HCT116 (cell line): ENCODE data around the gene TNNI3. TPM values are rescaled to one million over a fixed set of nuclear protein-coding genes. Genes with fewer than 3 reads are reported as not detected.
A peak's percentile ranks its signal among the peaks of the same experiment; 100 is the strongest.

Source experiments
- ATAC-seq: fragments of 200-7000 bp; cut with Tn5 transposase; 2 replicates; pipeline ENCODE4 v1.9.1; 2020; ENCODE audit warnings: mild to moderate bottlenecking, moderate library complexity
- BruUV-seq: library from RNA; stranded (reverse); fragments of 400-500 nt; replicated peaks from 2 replicates; lab custom pipeline; 2021; lab: Mats Ljungman, UMichigan
- CTCF ChIA-PET: fragments of 300-600 bp; sonication (Branson Sonifier 250); formaldehyde crosslinking; loops from one replicate; lab custom pipeline; 2021; ENCODE audit warnings: antibody characterized with exemption; lab: Charles Lee
- POLR2A ChIA-PET: fragments of 300-600, 350-600 bp; sonication (Branson Sonifier 250); formaldehyde crosslinking; loops from one replicate; lab custom pipeline; 2021; ENCODE audit warnings: antibody characterized with exemption; lab: Charles Lee
- RAD21 ChIA-PET, 2 experiments: fragments of 300-600 bp; sonication (Branson Sonifier 250); formaldehyde crosslinking; loops; one replicate each; lab custom pipeline; 2023; ENCODE audit warnings: low total read pairs in 2 of 2; ENCODE audit not compliant: uncharacterized antibody in 2 of 2, unreplicated experiment in 2 of 2, low non-redundant PET in 1 of 2; lab: Charles Lee
- DNase-seq: peaks from one replicate; pipeline ENCODE4 v3.0.0-alpha.2; 2010; ENCODE audit warnings: low read depth, low spot score
- H2AFZ ChIP-seq: fragments of 200-600 bp; shearing (Covaris generic), sonication (generic); 2 replicates; pipeline ENCODE4 v1.6.1; 2017; ENCODE audit warnings: low read depth, mixed run types, mixed read lengths, antibody characterized with exemption, low read length; ENCODE audit not compliant: poor library complexity, severe bottlenecking
- H3K27ac ChIP-seq: 2 replicates; pipeline ENCODE4 v1.5.1; 2012; ENCODE audit warnings: low read depth, low read length
- H3K27me3 ChIP-seq: fragments of 200-600 bp; sonication (generic); 2 replicates; pipeline ENCODE4 v1.6.1; 2016; ENCODE audit warnings: mixed run types, low read length, mixed read lengths; ENCODE audit not compliant: insufficient read depth
- H3K36me3 ChIP-seq, 2 experiments: fragments of 200-500 bp in 1 of 2; fragments of 200-600 bp in 1 of 2; sonication (Bioruptor generic) in 1 of 2; sonication (generic) in 1 of 2; 2 replicates each; pipeline versions ENCODE4 v1.5.1 to v1.6.1; 2014 to 2016; ENCODE audit warnings: low read length in 2 of 2, inconsistent platforms in 1 of 2, mixed read lengths in 1 of 2, mixed run types in 1 of 2; ENCODE audit not compliant: insufficient read depth in 2 of 2, control insufficient read depth in 1 of 2
- H3K4me1 ChIP-seq, 2 experiments: fragments of 200-600 bp in 1 of 2; sonication (generic) in 1 of 2; 2 replicates each; pipeline versions ENCODE4 v1.5.1 to v1.6.1; 2012 to 2017; ENCODE audit warnings: low read length in 2 of 2, inconsistent platforms in 1 of 2, mild to moderate bottlenecking in 1 of 2, mixed read lengths in 1 of 2, mixed run types in 1 of 2, moderate library complexity in 1 of 2; ENCODE audit not compliant: insufficient read depth in 2 of 2, control insufficient read depth in 1 of 2
- H3K4me2 ChIP-seq: fragments of 200-600 bp; sonication (generic); 2 replicates; pipeline ENCODE4 v1.6.1; 2017; ENCODE audit warnings: mixed run types, low read length, mixed read lengths
- H3K4me3 ChIP-seq, 2 experiments: fragments of 200-600 bp in 1 of 2; sonication (generic) in 1 of 2; replicated peaks in 1 of 2; 2 replicates each; pipeline ENCODE4 v1.5.1; 2011 to 2016; ENCODE audit warnings: low read length in 2 of 2, control low read depth in 1 of 2, low read depth in 1 of 2, mild to moderate bottlenecking in 1 of 2, mixed read lengths in 1 of 2, mixed run types in 1 of 2
- H3K79me2 ChIP-seq: fragments of 200-600 bp; sonication (generic); 2 replicates; pipeline ENCODE4 v1.6.1; 2017; ENCODE audit warnings: mild to moderate bottlenecking, mixed run types, low read length, moderate library complexity, mixed read lengths; ENCODE audit not compliant: insufficient read depth
- H3K9ac ChIP-seq: fragments of 200-600 bp; sonication (generic); 2 replicates; pipeline ENCODE4 v1.6.1; 2016; ENCODE audit warnings: low read length, mixed read lengths
- H3K9me2 ChIP-seq: fragments of 200-600 bp; sonication (generic), shearing (Covaris generic); 2 replicates; pipeline ENCODE4 v1.6.1; 2017; ENCODE audit warnings: mixed run types, mild to moderate bottlenecking, moderate library complexity; ENCODE audit not compliant: insufficient read depth
- H3K9me3 ChIP-seq, 2 experiments: fragments of 200-500 bp in 1 of 2; fragments of 200-600 bp in 1 of 2; sonication (Bioruptor generic) in 1 of 2; sonication (generic) in 1 of 2; 2 replicates each; pipeline ENCODE4 v1.6.1; 2014 to 2017; ENCODE audit warnings: low read length in 2 of 2, mixed read lengths in 2 of 2, inconsistent platforms in 1 of 2, low read depth in 1 of 2, mild to moderate bottlenecking in 1 of 2, mixed run types in 1 of 2, moderate library complexity in 1 of 2; ENCODE audit not compliant: control insufficient read depth in 1 of 2, insufficient read depth in 1 of 2
- H4K20me1 ChIP-seq: fragments of 200-600 bp; sonication (generic), shearing (Covaris generic); 2 replicates; pipeline ENCODE4 v1.6.1; 2017; ENCODE audit warnings: mixed run types, mild to moderate bottlenecking, moderate library complexity; ENCODE audit not compliant: insufficient read depth
- EGR1 ChIP-seq: IDR thresholded peaks from 2 replicates; pipeline ENCODE4 v1.6.1; 2012; ENCODE audit warnings: low read depth
- FOSL1 ChIP-seq: IDR thresholded peaks from 2 replicates; pipeline ENCODE4 v1.6.1; 2012; ENCODE audit warnings: low read depth
- POLR2A ChIP-seq: IDR thresholded peaks from 2 replicates; pipeline ENCODE4 v1.7.0; 2011; ENCODE audit warnings: borderline replicate concordance; ENCODE audit not compliant: insufficient read depth, insufficient read length; ENCODE audit errors: extremely low read depth
- POLR2AphosphoS5 ChIP-seq: IDR thresholded peaks from 2 replicates; pipeline ENCODE4 v1.6.1; 2011; ENCODE audit warnings: mild to moderate bottlenecking, low read depth, low read length, moderate library complexity
- SP1 ChIP-seq: IDR thresholded peaks from 2 replicates; pipeline ENCODE4 v1.6.1; 2012; ENCODE audit warnings: low read depth
- TCF7L2 ChIP-seq: IDR thresholded peaks from 2 replicates; pipeline ENCODE4 v1.7.0; 2011; ENCODE audit warnings: borderline replicate concordance, inconsistent platforms; ENCODE audit not compliant: insufficient read depth, insufficient read length; ENCODE audit errors: extremely low read depth
- ZBTB33 ChIP-seq: IDR thresholded peaks from 2 replicates; pipeline ENCODE4 v1.6.1; 2011; ENCODE audit warnings: mild to moderate bottlenecking, low read length, moderate library complexity; ENCODE audit not compliant: insufficient replicate concordance; ENCODE audit errors: extremely low read depth
- ZNF274 ChIP-seq: fragments of 200-500 bp; sonication (Bioruptor generic); IDR thresholded peaks from 2 replicates; pipeline ENCODE4 v1.6.1; 2014; ENCODE audit warnings: mild to moderate bottlenecking, low read depth, low read length, inconsistent platforms
- intact Hi-C: fragments of 100-400 bp; cut with micrococcal nuclease; formaldehyde crosslinking; loops from 2 replicates; pipeline ENCODE4 v1.10.0; 2022
- total RNA-seq: library from RNA; stranded (reverse); gene quantifications from one replicate; pipeline ENCODE4 v1.2.1, GENCODE V29; 2021; ENCODE audit not compliant: unreplicated experiment
- TF ChIP-seq, protein P1 (sequence below): IDR thresholded peaks from 2 replicates; pipeline ENCODE4 v1.6.1; 2012
- TF ChIP-seq, protein P2 (sequence below), 3 experiments: fragments of 200-600 bp in 1 of 3; sonication (generic) in 1 of 3; IDR thresholded peaks in 2 of 3; conservative IDR thresholded peaks in 1 of 3; 2 replicates each; pipeline ENCODE4 v1.5.1; 2012 to 2017; ENCODE audit warnings: low read depth in 2 of 3, low read length in 2 of 3, antibody characterized with exemption in 1 of 3, borderline replicate concordance in 1 of 3, control low read depth in 1 of 3, mild to moderate bottlenecking in 1 of 3, mixed read lengths in 1 of 3, mixed run types in 1 of 3, moderate library complexity in 1 of 3; ENCODE audit not compliant: insufficient read depth in 1 of 3

TNNI3 gene
- total RNA-seq, 1 experiment from 2014 or later: 42.1 TPM

DNA sequence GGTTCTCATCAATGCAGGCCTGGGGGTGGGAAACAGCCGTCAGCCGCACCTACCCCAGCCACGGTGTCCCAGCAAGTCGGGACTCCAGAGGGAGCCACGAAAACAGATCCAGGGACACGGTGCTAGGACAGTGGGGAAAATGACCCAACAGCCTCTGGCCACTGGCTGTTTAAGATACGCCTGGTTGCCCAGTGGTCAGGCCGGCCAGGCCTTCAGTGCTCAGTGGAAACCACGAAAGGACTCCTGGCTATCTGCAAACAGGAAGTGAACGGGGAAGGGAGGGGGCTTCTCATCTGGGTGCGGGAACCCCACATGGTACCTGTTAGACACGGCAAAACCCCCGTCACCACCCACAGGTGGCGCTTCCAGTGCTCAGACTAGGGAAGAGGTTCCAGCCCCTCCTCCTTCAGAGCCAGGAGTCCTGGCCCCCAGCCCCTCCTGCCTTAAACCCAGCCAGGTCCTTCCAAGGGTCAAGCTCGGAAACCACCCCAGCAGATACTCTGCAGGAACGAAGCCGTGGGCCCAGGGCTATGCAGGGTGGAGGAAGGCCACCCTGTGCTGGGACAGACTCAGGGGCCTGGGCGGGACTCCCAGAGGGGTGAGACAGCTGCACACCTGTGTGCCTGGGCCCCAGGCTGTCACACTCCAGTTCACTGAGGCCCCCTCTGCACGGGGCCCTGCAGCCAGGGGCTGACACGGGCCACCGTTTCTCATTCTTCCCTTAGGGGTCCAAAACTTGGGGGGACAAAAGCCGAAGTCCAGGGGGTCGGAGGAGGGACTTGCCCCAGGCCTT lies 44.6 kb downstream of the TNNI3 start:
- POLR2A ChIA-PET: no interaction called here

DNA sequence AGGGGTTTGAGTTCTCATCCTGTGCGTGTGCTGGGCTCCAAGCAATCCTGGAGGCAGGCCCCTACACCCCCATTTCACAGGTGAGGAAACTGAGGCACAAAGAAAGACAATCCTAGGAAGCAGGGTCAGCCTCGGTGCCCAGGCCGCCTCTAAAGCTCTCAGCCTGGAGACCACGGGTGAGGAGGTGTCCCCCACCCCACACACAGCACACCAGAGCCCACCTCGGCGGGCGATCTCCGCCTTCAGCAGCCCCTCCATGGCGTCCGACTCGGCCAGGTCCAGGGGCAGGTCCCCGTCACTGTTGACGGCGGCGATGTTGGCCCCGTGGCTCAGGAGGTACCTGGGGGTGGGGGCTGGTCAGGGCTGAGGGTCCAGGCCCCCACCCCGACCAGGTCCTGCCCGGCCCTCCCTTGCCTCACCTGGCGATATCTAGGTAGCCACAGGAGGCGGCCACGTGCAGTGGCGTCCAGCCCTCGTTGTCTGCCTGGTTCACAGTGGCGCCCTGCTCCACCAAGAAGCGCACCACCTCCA lies 45.2 kb downstream of the TNNI3 start:
- H3K4me3 ChIP-seq: no peak overlapping the region
- ChIA-PET RAD21 (no interaction called here), CTCF (no interaction called here), POLR2A (no interaction called here)
- peaks cover 62% of the 10 kb centered on the region for H3K79me2 ChIP-seq
- no peaks in the 10 kb centered on the region for H4K20me1 ChIP-seq
- H3K4me2 ChIP-seq: no peak overlapping the region
- H3K27ac ChIP-seq: no peak overlapping the region
- H3K27me3 ChIP-seq: no peaks in the 10 kb centered on the region
- BruUV-seq: no TSS peak
- H3K9ac ChIP-seq: no peak overlapping the region
- H3K9me2 ChIP-seq: no peaks in the 10 kb centered on the region
- H3K4me1 ChIP-seq: peaks cover 6 to 18% of the 10 kb centered on the region in 2 experiments
- H2AFZ ChIP-seq: no peak overlapping the region
- H3K9me3 ChIP-seq: no peaks in the 10 kb centered on the region
- no peak for DNase-seq
- intact Hi-C loops: no loop called here
- no peak for ATAC-seq
- peaks cover 4 to 5% of the 10 kb centered on the region in 2 experiments; a peak in 2 of 4 replicates for H3K36me3 ChIP-seq
- TF ChIP-seq FOSL1 (no peak), TCF7L2 (no peak), POLR2A (no peak), POLR2AphosphoS5 (no peak), EGR1 (no peak), SP1 (no peak), ZBTB33 (no peak)
- TF ChIP-seq, protein P1, sequence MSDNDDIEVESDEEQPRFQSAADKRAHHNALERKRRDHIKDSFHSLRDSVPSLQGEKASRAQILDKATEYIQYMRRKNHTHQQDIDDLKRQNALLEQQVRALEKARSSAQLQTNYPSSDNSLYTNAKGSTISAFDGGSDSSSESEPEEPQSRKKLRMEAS: no peak

More for the DNA sequence above, 44.6 kb downstream of the TNNI3 start:
- Histone ChIP-seq H3K27ac (no peak overlapping the region), H3K79me2 (peaks cover 62% of the 10 kb centered on the region), H3K27me3 (no peaks in the 10 kb centered on the region), H3K9me2 (no peaks in the 10 kb centered on the region), H3K4me3 (no peak overlapping the region), H2AFZ (no peak overlapping the region), H4K20me1 (no peaks in the 10 kb centered on the region), H3K9me3 (no peaks in the 10 kb centered on the region), H3K9ac (no peak overlapping the region), H3K4me1 (peaks cover 6 to 18% of the 10 kb centered on the region in 2 experiments), H3K4me2 (no peak overlapping the region), H3K36me3 (peaks cover 4 to 5% of the 10 kb centered on the region in 2 experiments; a peak in 2 of 4 replicates)
- TF ChIP-seq, protein P2, sequence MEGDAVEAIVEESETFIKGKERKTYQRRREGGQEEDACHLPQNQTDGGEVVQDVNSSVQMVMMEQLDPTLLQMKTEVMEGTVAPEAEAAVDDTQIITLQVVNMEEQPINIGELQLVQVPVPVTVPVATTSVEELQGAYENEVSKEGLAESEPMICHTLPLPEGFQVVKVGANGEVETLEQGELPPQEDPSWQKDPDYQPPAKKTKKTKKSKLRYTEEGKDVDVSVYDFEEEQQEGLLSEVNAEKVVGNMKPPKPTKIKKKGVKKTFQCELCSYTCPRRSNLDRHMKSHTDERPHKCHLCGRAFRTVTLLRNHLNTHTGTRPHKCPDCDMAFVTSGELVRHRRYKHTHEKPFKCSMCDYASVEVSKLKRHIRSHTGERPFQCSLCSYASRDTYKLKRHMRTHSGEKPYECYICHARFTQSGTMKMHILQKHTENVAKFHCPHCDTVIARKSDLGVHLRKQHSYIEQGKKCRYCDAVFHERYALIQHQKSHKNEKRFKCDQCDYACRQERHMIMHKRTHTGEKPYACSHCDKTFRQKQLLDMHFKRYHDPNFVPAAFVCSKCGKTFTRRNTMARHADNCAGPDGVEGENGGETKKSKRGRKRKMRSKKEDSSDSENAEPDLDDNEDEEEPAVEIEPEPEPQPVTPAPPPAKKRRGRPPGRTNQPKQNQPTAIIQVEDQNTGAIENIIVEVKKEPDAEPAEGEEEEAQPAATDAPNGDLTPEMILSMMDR (IDR thresholded peaks at IDR 0.05 in 2 of 3, conservative IDR thresholded peaks at IDR 0.05 in 1 of 3; ENCODE audit: borderline replicate concordance in 1 of 3, insufficient read depth in 1 of 3, low read depth in 2 of 3, low read length in 2 of 3): 0 out of 6 replicates have a peak, but pooled peaks of 2 of the 3 experiments have one; percentile 17 to 22
- TF ChIP-seq ZNF274: no peak
- DNase-seq (no peak), ATAC-seq (no peak)
- CTCF ChIA-PET: no interaction called here
- RAD21 ChIA-PET: no interaction called here
- no TSS peak for BruUV-seq
- intact Hi-C loops: no loop called here
